ENCODE data around the gene CAMK1. TPM values are rescaled to one million over a fixed set of nuclear protein-coding genes. Genes with fewer than 3 reads are reported as not detected.
A peak's percentile ranks its signal among the peaks of the same experiment; 100 is the strongest.

CAMK1 gene
- total RNA-seq (1 to 10 TPM; 1.9 to 2.2 TPM), total RNA-seq (2.3 to 4.6 reads per million in 2 donors)

DNA sequence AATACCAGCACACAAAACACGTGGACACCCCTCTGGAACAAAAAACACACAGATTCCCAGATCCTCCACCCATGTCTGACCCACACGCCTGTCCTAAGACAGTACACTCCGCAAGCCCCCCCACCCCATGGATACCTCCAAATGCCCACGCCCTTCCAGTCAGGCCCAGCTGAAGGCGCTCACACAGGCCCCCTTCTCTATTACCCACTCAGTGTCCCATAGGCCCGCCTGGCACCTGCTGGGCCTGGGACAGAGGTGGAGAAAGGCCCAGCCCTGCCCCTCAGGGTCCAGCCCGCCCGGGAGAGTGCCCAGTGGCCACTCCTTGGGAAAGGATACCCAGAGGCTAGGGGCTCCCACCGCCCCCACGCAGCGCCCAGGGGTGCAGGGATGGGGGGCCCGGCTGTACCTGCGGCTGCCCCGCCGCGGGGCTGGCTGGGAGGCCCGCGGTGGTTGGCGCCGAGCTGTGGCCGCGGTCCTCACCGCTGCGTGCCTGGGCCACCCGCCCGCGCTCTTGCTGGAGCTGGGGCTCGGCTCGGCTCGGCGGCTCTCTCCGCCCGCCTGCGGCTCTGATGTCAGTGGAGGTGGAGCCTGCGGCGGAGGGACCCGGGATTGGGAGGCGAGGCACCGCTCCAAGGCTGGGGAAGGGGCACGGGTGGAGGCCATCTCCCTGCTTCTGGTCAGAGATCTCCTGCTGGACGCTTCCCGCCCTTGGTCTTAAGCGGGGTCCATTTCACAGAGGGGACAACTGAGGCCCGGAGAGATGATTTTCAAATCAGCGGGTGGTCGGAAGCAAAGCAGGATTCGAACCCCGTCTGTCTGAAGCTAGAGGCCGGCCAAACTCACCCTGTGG is at the start of gene CAMK1:
Gene CAMK1 (minus strand): TSS at position 522 of the 850 bp plus-strand sequence. CDS start 2,198 bp downstream, outside the sequence.
- no peaks in the 10 kb centered on the region for H3K9me3 ChIP-seq (ENCODE audit: control insufficient read depth, low read length, poor library complexity, severe bottlenecking)
- DNase-seq = peak; percentile 39 to 46 (median 44)
- Mint-ChIP-seq H3K27me3 (no peaks in the 10 kb centered on the region), H3K4me3 (peak within 1 kb of the TSS; percentile 86), H3K36me3 (ENCODE audit: low read depth) (no peaks in the 10 kb centered on the region), H3K27ac (peak within 1 kb of the TSS; percentile 79), H3K4me1 (peaks cover 34% of the 10 kb centered on the region)
- peak; percentile 98 for ATAC-seq

DNA sequence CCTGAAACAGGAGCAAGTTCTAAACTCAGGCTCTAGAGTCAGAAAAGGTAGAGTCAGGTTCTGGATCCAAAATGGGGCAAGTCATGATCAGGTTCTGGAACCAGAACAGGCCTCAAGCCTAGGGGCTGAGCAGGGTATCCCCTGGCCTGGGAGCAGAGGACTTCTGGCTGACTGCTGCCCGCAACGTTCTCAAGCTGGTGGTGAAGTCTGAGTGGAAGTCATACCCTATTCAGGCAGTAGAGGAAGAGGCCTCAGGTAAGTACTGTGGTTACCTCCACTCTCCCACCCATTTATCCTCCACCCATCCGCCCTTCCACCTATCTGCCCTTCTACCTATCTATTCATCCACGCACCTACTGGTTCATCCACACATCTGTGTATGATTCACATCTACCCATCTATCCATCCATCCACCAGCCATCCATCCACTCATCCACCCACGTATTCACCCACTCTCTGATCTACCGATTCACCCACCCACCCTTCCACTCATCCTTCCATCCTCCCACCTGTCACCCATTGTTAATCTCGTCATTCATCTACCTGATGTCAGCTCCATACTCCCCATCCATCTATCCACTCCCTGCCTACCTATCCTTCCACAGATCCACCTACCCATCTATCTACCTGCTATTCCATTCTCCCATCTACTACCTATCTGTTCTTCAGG is 49.1 kb upstream of the CAMK1 start:
- no peak overlapping the region for H3K4me3 Mint-ChIP-seq
- H3K9me3 ChIP-seq (ENCODE audit: control insufficient read depth, low read length, poor library complexity, severe bottlenecking) = no peaks in the 10 kb centered on the region
- DNase-seq (no peak), ATAC-seq (no peak)
- H3K27me3 Mint-ChIP-seq = no peaks in the 10 kb centered on the region
- H3K36me3 Mint-ChIP-seq (ENCODE audit: low read depth) = peaks cover 6% of the 10 kb centered on the region
- no peak overlapping the region for H3K27ac Mint-ChIP-seq
- H3K4me1 Mint-ChIP-seq = no peaks in the 10 kb centered on the region

DNA sequence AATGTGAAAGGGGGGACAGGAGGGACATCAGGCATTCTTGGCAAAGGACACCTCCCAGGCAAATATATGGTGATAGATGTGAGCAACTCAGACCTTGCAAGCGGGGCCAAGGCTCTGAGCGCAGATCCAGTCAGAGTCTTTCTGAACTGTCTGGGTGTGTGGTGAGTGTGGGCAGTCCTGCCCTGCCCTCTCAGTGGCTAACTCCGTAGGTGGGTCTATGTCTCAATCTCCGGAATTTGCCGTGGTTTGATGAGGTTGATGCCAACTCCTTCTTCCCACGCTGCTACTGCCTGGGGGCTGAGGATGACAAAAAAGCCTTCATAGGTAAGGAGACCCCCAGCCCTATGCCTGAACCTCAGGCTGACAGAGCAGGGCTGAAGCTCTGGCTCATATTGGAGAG is 47.7 kb upstream of the CAMK1 start:
- H3K9me3 ChIP-seq (ENCODE audit: control insufficient read depth, low read length, poor library complexity, severe bottlenecking) = no peaks in the 10 kb centered on the region
- Mint-ChIP-seq H3K4me1 (no peaks in the 10 kb centered on the region), H3K27me3 (no peaks in the 10 kb centered on the region), H3K27ac (no peak overlapping the region), H3K4me3 (no peak overlapping the region), H3K36me3 (ENCODE audit: low read depth) (peaks cover 6% of the 10 kb centered on the region)
- ATAC-seq (no peak), DNase-seq (no peak)

DNA sequence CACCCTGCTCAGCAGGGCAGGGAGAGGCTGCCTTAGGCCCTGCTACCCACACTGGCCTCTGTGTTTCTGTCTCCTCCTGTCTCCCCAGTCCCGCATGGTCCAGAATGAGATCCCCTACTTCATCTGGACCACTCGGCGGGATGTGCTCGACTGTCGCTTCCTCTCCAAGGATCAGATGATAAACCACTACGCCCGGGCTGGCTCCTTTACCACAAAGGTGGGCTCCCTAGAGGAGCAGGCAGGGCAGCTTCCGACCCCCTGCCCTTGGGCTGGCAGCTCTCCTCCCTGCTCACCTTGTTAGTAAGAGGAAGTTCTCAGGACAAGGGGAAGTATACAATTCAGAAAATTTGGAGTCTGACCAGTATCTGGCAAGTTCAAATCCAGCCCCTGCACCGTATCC is 46.2 kb upstream of the CAMK1 start:
- Mint-ChIP-seq H3K27me3 (no peaks in the 10 kb centered on the region), H3K36me3 (ENCODE audit: low read depth) (peaks cover 13% of the 10 kb centered on the region), H3K4me3 (no peak overlapping the region), H3K27ac (no peak overlapping the region), H3K4me1 (peaks cover 8% of the 10 kb centered on the region)
- no peaks in the 10 kb centered on the region for H3K9me3 ChIP-seq (ENCODE audit: control insufficient read depth, low read length, poor library complexity, severe bottlenecking)
- DNase-seq (no peak), ATAC-seq (no peak)

DNA sequence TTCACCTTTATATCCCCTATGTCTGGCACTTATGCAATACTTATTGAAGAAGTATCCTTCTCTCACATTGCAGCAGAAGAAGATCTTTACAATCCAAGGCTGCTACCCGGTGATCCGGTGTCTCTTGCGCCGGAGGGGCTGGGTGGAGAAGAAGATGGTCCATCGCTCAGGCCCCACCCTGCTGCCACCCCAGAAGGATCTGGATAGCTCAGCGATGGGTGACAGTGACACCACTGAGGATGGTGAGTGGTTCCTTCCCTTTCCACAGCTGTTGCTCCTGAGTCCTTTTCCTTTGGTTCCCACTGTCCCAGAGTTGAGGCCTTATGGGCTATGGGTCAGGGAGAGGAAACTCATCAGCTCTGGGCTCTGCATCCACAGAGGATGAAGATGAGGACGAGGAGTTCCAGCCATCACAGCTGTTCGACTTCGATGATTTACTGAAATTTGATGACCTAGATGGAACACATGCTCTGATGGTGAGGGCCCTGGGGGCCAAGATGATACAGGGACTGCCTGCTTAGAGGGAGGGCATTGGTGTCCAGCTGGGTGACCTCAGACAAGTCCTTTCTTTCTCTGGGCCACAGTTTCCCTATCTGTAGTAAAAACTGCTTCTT is 43.2 kb upstream of the CAMK1 start:
- H3K4me1 Mint-ChIP-seq = peaks cover 29% of the 10 kb centered on the region
- no peak for DNase-seq
- ATAC-seq = no peak
- no peak overlapping the region for H3K4me3 Mint-ChIP-seq
- peaks cover 7% of the 10 kb centered on the region for H3K36me3 Mint-ChIP-seq (ENCODE audit: low read depth)
- H3K9me3 ChIP-seq (ENCODE audit: control insufficient read depth, low read length, poor library complexity, severe bottlenecking) = no peaks in the 10 kb centered on the region
- no peaks in the 10 kb centered on the region for H3K27me3 Mint-ChIP-seq
- H3K27ac Mint-ChIP-seq = peak overlapping the region; percentile 29

DNA sequence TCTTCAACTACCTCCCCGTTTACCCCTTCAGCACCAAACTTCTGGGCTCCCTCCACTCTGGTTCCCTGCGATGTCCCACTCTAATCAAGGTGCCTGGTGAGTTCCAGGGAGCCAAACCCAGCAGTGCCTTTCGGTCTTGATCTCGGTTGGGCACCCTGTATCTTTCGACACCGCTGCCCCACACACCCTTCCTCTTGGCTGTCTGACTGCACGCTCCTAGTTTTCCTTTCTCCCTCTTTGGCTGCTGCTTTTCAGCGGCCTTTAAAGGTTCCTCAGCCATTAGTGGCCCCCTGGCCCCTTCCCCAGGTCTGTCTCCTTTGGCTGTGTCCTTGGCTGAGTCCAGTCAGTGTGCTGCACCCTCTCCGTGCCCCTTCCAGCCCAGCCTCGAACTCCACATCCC is 41.1 kb upstream of the CAMK1 start:
- H3K9me3 ChIP-seq (ENCODE audit: control insufficient read depth, low read length, poor library complexity, severe bottlenecking) = no peaks in the 10 kb centered on the region
- peak overlapping the region; percentile 94 for H3K27ac Mint-ChIP-seq
- ATAC-seq (no peak), DNase-seq (no peak)
- peak overlapping the region; percentile 93 for H3K4me3 Mint-ChIP-seq
- peaks cover 35% of the 10 kb centered on the region for H3K4me1 Mint-ChIP-seq
- H3K36me3 Mint-ChIP-seq (ENCODE audit: low read depth) = peaks cover 7% of the 10 kb centered on the region
- H3K27me3 Mint-ChIP-seq = no peaks in the 10 kb centered on the region

DNA sequence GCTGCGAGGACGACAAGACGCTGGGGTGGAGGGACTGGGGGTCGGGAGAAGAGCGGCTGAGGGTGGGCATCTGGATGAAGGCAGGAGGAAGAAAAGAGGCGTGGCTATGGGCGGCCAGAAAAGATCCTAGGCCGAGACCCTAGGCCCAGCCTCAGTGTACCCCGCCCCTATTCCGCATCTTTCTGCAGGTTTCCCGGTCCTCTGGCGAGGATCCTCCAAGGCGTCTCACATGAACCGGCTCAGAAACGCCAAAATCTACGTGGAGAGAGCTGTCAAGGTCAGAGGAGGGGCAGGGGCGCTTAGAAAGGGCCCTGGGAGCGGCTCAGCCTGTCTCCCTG is 40.7 kb upstream of the CAMK1 start:
- H3K4me3 Mint-ChIP-seq = peak overlapping the region; percentile 93
- no peak for ATAC-seq
- DNase-seq = no peak
- H3K4me1 Mint-ChIP-seq = peaks cover 37% of the 10 kb centered on the region
- H3K27ac Mint-ChIP-seq = peak overlapping the region; percentile 94
- no peaks in the 10 kb centered on the region for H3K9me3 ChIP-seq (ENCODE audit: control insufficient read depth, low read length, poor library complexity, severe bottlenecking)
- H3K36me3 Mint-ChIP-seq (ENCODE audit: low read depth) = peaks cover 7% of the 10 kb centered on the region
- H3K27me3 Mint-ChIP-seq = no peaks in the 10 kb centered on the region

DNA sequence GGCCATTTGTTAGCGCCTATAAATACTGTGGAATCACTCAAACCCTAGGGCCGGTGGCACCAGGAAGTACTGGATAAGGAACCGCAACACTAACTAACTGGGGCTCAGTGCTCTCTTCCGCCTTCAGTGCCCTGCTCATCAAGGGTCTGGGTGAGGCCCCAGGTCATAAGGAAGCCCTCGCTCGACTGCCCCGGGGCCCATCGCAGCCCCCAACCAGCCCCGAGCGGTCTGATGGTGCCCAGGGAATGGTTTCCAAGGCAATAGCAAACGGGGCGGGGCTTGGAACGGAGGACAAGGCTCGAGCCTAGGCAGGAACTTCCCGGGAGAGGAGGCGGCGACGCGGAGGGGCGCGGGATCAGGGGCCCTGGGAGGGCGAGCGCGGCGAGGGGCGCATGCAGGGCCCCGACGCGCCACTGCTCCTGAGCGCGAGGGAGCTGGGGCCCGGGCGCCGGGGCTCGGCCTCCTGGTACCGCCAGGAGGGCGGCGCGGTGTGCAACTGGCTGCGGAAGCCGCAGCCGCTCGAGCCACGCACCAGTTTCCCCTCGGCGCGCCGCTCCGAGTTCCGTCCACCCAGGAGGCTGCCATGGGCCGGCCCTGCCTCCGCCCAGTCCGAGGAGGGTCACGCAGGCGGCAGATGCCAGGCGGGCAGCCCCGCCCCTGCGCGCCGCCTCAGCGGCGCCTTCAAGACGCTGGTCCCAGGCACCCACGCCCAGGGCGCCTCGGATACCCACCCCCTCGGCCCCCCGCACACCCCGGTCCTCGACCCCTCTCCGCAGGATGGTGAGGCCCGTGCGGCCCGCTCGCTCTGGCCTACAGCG is 40.1 kb upstream of the CAMK1 start, which contains the start of gene TTLL3:
Gene TTLL3 (plus strand): TSS at position 648 of the 818 bp plus-strand sequence. CDS start 400 bp downstream, outside the sequence.
- no peaks in the 10 kb centered on the region for H3K9me3 ChIP-seq (ENCODE audit: control insufficient read depth, low read length, poor library complexity, severe bottlenecking)
- Mint-ChIP-seq H3K27ac (peak within 1 kb of the TSS; percentile 94), H3K4me3 (peak within 1 kb of the TSS; percentile 93), H3K27me3 (no peaks in the 10 kb centered on the region), H3K4me1 (peaks cover 37% of the 10 kb centered on the region), H3K36me3 (ENCODE audit: low read depth) (peaks cover 7% of the 10 kb centered on the region)
- ATAC-seq (peak; percentile 70), DNase-seq (peak; percentile 33 to 38 (median 37))

DNA sequence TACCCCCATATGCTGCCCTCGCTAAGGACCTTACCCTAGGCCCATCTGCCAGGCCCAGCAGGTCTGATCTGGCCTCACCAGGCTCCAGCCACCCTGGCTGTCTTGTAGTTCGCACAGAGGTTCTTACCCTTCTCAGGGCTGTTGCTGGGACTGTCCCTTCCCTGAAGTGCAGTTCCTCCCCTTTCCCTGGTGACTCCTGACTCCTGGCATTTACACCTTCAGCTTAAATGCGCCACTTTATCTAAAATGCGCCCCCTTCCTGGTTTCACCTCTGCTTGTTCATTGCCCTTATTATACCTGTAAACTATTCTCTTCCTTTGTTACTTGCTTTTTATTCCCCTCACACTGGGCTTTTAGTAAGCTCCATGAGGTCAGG is 39.5 kb upstream of the CAMK1 start:
- H3K4me3 Mint-ChIP-seq = peak overlapping the region; percentile 93
- H3K27me3 Mint-ChIP-seq = no peaks in the 10 kb centered on the region
- H3K27ac Mint-ChIP-seq = peak overlapping the region; percentile 94
- ATAC-seq (peak; percentile 15), DNase-seq (no peak)
- H3K9me3 ChIP-seq (ENCODE audit: control insufficient read depth, low read length, poor library complexity, severe bottlenecking) = no peaks in the 10 kb centered on the region
- H3K36me3 Mint-ChIP-seq (ENCODE audit: low read depth) = peaks cover 7% of the 10 kb centered on the region
- peaks cover 37% of the 10 kb centered on the region for H3K4me1 Mint-ChIP-seq

DNA sequence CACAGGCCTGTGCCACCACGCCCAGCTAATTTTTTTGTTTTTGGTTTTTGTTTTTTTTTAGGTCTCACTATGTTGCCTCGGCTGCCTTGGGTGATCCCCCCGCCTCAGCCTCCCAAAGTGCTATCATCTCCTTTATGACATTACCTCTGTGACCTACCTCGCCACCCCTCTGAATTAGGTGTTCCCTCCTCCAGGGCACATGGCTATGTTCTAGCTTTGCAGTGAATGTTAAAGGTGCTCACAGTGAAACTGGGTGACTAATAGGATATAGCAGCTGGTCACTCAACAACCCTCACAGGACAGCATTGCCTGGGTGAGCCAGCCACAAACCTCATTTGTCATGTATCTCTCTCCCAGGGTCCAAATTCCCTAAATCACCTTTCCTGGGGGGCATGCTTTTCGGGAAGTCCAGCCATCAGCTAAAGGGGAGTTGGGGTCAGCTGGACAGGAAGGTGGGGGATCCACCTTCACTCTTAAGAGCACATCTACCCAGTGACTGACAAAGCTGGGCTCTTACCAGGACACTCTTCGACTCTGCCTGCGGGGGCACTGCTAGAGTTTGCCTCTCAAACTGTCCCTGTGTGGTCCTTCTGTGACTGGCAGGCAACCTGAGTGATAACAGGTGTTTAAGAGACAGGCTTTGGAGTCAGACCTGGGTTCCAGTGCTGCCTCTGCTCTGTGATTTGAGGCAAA is 38.7 kb upstream of the CAMK1 start:
- peaks cover 9% of the 10 kb centered on the region for H3K36me3 Mint-ChIP-seq (ENCODE audit: low read depth)
- no peaks in the 10 kb centered on the region for H3K9me3 ChIP-seq (ENCODE audit: control insufficient read depth, low read length, poor library complexity, severe bottlenecking)
- ATAC-seq (peak; percentile 72), DNase-seq (peak in 2 of 3 donors; percentile 21 to 31)
- H3K4me3 Mint-ChIP-seq = peak overlapping the region; percentile 93
- peak overlapping the region; percentile 94 for H3K27ac Mint-ChIP-seq
- no peaks in the 10 kb centered on the region for H3K27me3 Mint-ChIP-seq
- peaks cover 38% of the 10 kb centered on the region for H3K4me1 Mint-ChIP-seq

DNA sequence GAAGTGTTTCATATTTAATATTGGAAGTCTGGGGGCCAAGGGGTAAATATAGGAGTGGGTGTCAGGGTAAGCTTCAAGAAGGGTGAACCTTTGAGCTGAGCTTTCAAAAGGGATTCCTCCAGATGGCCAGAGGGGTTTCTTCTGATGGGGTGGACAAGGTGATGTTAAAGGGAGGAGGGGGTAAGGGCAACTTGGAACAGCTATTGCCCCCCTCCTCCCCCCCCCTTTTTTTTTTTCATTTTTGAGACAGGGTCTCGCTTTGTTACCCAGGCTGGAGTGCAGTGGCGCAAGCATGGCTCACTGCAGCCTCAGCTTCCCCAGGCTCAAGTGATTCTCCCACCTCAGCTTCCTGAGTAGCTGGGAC is 38.2 kb upstream of the CAMK1 start:
- no peaks in the 10 kb centered on the region for H3K9me3 ChIP-seq (ENCODE audit: control insufficient read depth, low read length, poor library complexity, severe bottlenecking)
- DNase-seq (no peak), ATAC-seq (no peak)
- Mint-ChIP-seq H3K4me1 (peaks cover 43% of the 10 kb centered on the region), H3K36me3 (ENCODE audit: low read depth) (peaks cover 12% of the 10 kb centered on the region), H3K27ac (peak overlapping the region; percentile 94), H3K27me3 (no peaks in the 10 kb centered on the region), H3K4me3 (no peak overlapping the region)

Measured in T-helper 17 cell (primary cell).